GM12878 (cell line): ENCODE measurements around the gene ZNF592. TPM values are rescaled to one million over a fixed set of nuclear protein-coding genes. Genes with fewer than 3 reads are reported as not detected.

ENCODE experiments used
- ATAC-seq: fragments of 200-7000 bp; cut with Tn5 transposase; 3 replicates; pipeline ENCODE4 v1.9.1; 2020; ENCODE audit warnings: mild to moderate bottlenecking, moderate library complexity
- BruUV-seq: library from RNA; stranded (reverse); fragments of 400-500 nt; replicated peaks from 2 replicates; lab custom pipeline; 2021; lab: Mats Ljungman, UMichigan
- CTCF ChIA-PET: fragments of 300-600 bp; sonication (Branson Sonifier 250); formaldehyde crosslinking; extraction: SDS; loops from one replicate; lab custom pipeline; 2021; ENCODE audit warnings: inconsistent platforms; lab: Yijun Ruan, JAX
- POLR2A ChIA-PET: fragments of 350-600 bp; formaldehyde crosslinking; extraction: SDS; loops from one replicate; lab custom pipeline; 2021; ENCODE audit warnings: inconsistent platforms; lab: Charles Lee
- RAD21 ChIA-PET: fragments of 300-600 bp; sonication (Branson Sonifier 250); formaldehyde crosslinking; loops from one replicate; lab custom pipeline; 2023; ENCODE audit warnings: antibody characterized with exemption; ENCODE audit not compliant: unreplicated experiment; lab: Charles Lee
- SMC1A ChIA-PET: fragments of 300-600 bp; sonication (Branson Sonifier 250); formaldehyde crosslinking; loops from one replicate; lab custom pipeline; 2023; ENCODE audit not compliant: unreplicated experiment, uncharacterized antibody; lab: Charles Lee
- DNase-seq: peaks from one replicate; pipeline ENCODE4 v3.0.0-alpha.2; 2011; ENCODE audit warnings: low read depth, low spot score
- FAIRE-seq: peaks from 3 replicates; lab custom pipeline; 2011; peaks lifted over from hg19 to GRCh38; lab: Jason Lieb, UNC
- H2AFZ ChIP-seq: 2 replicates; pipeline ENCODE4 v1.6.0; 2011; ENCODE audit warnings: low read depth, low read length, control low read depth; ENCODE audit not compliant: control insufficient read depth
- H3K27ac ChIP-seq: 2 replicates; pipeline ENCODE4 v1.5.1; 2011; ENCODE audit warnings: control low read depth; ENCODE audit not compliant: control insufficient read depth, insufficient read depth
- H3K27me3 ChIP-seq, 2 experiments: replicated peaks in 1 of 2; 2 replicates each; pipeline versions ENCODE4 v1.6.0 to v1.6.1; 2011; ENCODE audit warnings: low read length in 1 of 2; ENCODE audit not compliant: control insufficient read depth in 2 of 2, insufficient read depth in 2 of 2
- H3K36me3 ChIP-seq, 2 experiments: 2 replicates each; pipeline ENCODE4 v1.5.1; 2011; ENCODE audit warnings: low read length in 1 of 2; ENCODE audit not compliant: control insufficient read depth in 2 of 2, insufficient read depth in 2 of 2
- H3K4me1 ChIP-seq: 2 replicates; pipeline ENCODE4 v1.6.1; 2011; ENCODE audit warnings: mild to moderate bottlenecking, low read length, moderate library complexity, mixed read lengths; ENCODE audit not compliant: control insufficient read depth, insufficient read depth
- H3K4me2 ChIP-seq: 2 replicates; pipeline ENCODE4 v1.6.0; 2011; ENCODE audit warnings: control low read depth; ENCODE audit not compliant: control insufficient read depth, insufficient read depth
- H3K4me3 ChIP-seq: fragments of 200-600 bp; sonication (generic); 2 replicates; pipeline ENCODE4 v1.5.1; 2016
- H3K79me2 ChIP-seq: 2 replicates; pipeline ENCODE4 v1.6.0; 2011; ENCODE audit warnings: low read length; ENCODE audit not compliant: control insufficient read depth, insufficient read depth
- H3K9ac ChIP-seq: 2 replicates; pipeline ENCODE4 v1.8.0; 2011; ENCODE audit warnings: low read length, control low read depth, mixed read lengths; ENCODE audit not compliant: control insufficient read depth, insufficient read depth
- H3K9me3 ChIP-seq: replicated peaks from 3 replicates; pipeline ENCODE4 v1.5.1; 2011; ENCODE audit warnings: mild to moderate bottlenecking, low read length; ENCODE audit not compliant: control insufficient read depth, insufficient read depth
- H4K20me1 ChIP-seq: 2 replicates; pipeline ENCODE4 v1.6.0; 2011; ENCODE audit not compliant: control insufficient read depth, insufficient read depth
- BCL11A ChIP-seq: IDR thresholded peaks from 2 replicates; pipeline ENCODE4 v1.6.1; 2011; ENCODE audit warnings: low read depth, low read length
- CHD4 ChIP-seq: fragments of 200-600 bp; sonication (generic); IDR thresholded peaks from 2 replicates; pipeline ENCODE4 v1.6.1; 2016; ENCODE audit warnings: mild to moderate bottlenecking
- CREM ChIP-seq: IDR thresholded peaks from 2 replicates; pipeline ENCODE4 v1.6.1; 2014; ENCODE audit warnings: antibody characterized with exemption, low read depth
- EGR1 ChIP-seq, 2 experiments: IDR thresholded peaks; 1 replicate in 1 of 2; 2 replicates in 1 of 2; pipeline ENCODE4 v1.6.1; 2011 to 2012; ENCODE audit warnings: low read depth in 2 of 2, low read length in 2 of 2, borderline replicate concordance in 1 of 2, mild to moderate bottlenecking in 1 of 2, moderate library complexity in 1 of 2
- JUND ChIP-seq: IDR thresholded peaks from 2 replicates; pipeline ENCODE4 v1.6.1; 2012; ENCODE audit warnings: low read depth, mild to moderate bottlenecking, low read length, improper control_type of control experiment, moderate library complexity
- MEF2B ChIP-seq: fragments of 450-650 bp; IDR thresholded peaks from 2 replicates; pipeline ENCODE4 v1.6.1; 2018; ENCODE audit warnings: mild to moderate bottlenecking, moderate library complexity; ENCODE audit not compliant: partially characterized antibody, poor library complexity, severe bottlenecking
- MTA2 ChIP-seq: fragments of 450-650 bp; IDR thresholded peaks from 2 replicates; pipeline ENCODE4 v1.6.1; 2016; ENCODE audit warnings: low read depth, mild to moderate bottlenecking, moderate library complexity
- MTA3 ChIP-seq: IDR thresholded peaks from 2 replicates; pipeline ENCODE4 v1.6.1; 2012; ENCODE audit warnings: low read length, inconsistent platforms, borderline replicate concordance
- MYC ChIP-seq: IDR thresholded peaks from 2 replicates; pipeline ENCODE4 v1.6.1; 2011; ENCODE audit warnings: mild to moderate bottlenecking, low read length, moderate library complexity, inconsistent platforms; ENCODE audit not compliant: insufficient read depth, insufficient replicate concordance, insufficient read length, severe bottlenecking
- NFYA ChIP-seq: IDR thresholded peaks from 2 replicates; pipeline ENCODE4 v1.6.1; 2011; ENCODE audit warnings: low read depth, mild to moderate bottlenecking, low read length, improper control_type of control experiment, borderline replicate concordance
- NRF1 ChIP-seq: conservative IDR thresholded peaks from 2 replicates; pipeline ENCODE4 v1.6.1; 2011; ENCODE audit warnings: mild to moderate bottlenecking, low read depth, low read length, improper control_type of control experiment
- PML ChIP-seq: IDR thresholded peaks from 2 replicates; pipeline ENCODE4 v1.6.1; 2012; ENCODE audit warnings: low read length, inconsistent platforms
- RB1 ChIP-seq: fragments of 450-650 bp; formaldehyde crosslinking; IDR thresholded peaks from 2 replicates; pipeline ENCODE4 v1.6.1; 2017; ENCODE audit warnings: mild to moderate bottlenecking, borderline replicate concordance
- RFX5 ChIP-seq: IDR thresholded peaks from 2 replicates; pipeline ENCODE4 v1.6.1; 2011; ENCODE audit warnings: low read depth, low read length, improper control_type of control experiment
- SIX5 ChIP-seq: IDR thresholded peaks from 2 replicates; pipeline ENCODE4 v1.6.1; 2011; ENCODE audit warnings: mild to moderate bottlenecking, low read depth, low read length, moderate library complexity; ENCODE audit not compliant: severe bottlenecking
- SKIL ChIP-seq: fragments of 450-650 bp; IDR thresholded peaks from 2 replicates; pipeline ENCODE4 v1.6.1; 2017; ENCODE audit warnings: mild to moderate bottlenecking, low read depth, inconsistent platforms; ENCODE audit not compliant: poor library complexity, severe bottlenecking
- TCF3 ChIP-seq: IDR thresholded peaks from 2 replicates; pipeline ENCODE4 v1.6.1; 2012; ENCODE audit warnings: low read depth, mild to moderate bottlenecking, low read length, borderline replicate concordance; ENCODE audit not compliant: insufficient read depth
- ZNF217 ChIP-seq: fragments of 450-650 bp; IDR thresholded peaks from 2 replicates; pipeline ENCODE4 v1.6.1; 2017; ENCODE audit warnings: antibody characterized with exemption, mild to moderate bottlenecking
- WGBS: methylation state at CpG from one replicate; pipeline ENCODE4 v1.1.6; 2016; ENCODE audit warnings: low lambda C conversion rate; ENCODE audit not compliant: insufficient replicate concordance, insufficient coverage; ENCODE audit errors: missing lambda C conversion rate; 5-methylcytosine and 5-hydroxymethylcytosine counted together
- in situ Hi-C: fragments of 300-500 bp; cut with MboI; formaldehyde crosslinking; loops from 9 replicates; pipeline ENCODE4 v1.14.3; 2018; ENCODE audit warnings: mixed read lengths
- intact Hi-C: fragments of 100-400 bp; cut with micrococcal nuclease; formaldehyde crosslinking; loops from one replicate; pipeline ENCODE4 v1.14.2; 2022; ENCODE audit not compliant: unreplicated experiment
- polyA plus RNA-seq, 11 experiments: library from polyadenylated mRNA; depleted of rRNA in 4 of 11; unstranded in 6 of 11; stranded (reverse) in 5 of 11; fragments of >200 nt; fragmentation: Nextera tagmentation in 4 of 11; fragmentation: Illumina TruSeq in 1 of 11; extraction: Ambion mirVana in 4 of 11; extraction: Trizol in 1 of 11; gene quantifications; 1 replicate in 1 of 11; 2 replicates in 10 of 11; pipeline versions ENCODE4 v1.2.1 to v1.2.3, GENCODE V29; 2011 to 2016; ENCODE audit warnings: inconsistent platforms in 2 of 11, missing spikeins in 2 of 11, low read depth in 1 of 11
- total RNA-seq, 4 experiments: library from RNA; depleted of rRNA in 3 of 4; stranded (reverse); fragments of >200 nt in 3 of 4; fragmentation: Illumina TruSeq in 1 of 4; extraction: Trizol in 1 of 4; gene quantifications; 2 replicates each; pipeline versions ENCODE4 v1.2.1 to v1.2.3, GENCODE V29; 2013 to 2021
- TF ChIP-seq, protein P1 (sequence below): fragments of 450-650 bp; conservative IDR thresholded peaks from 2 replicates; pipeline ENCODE4 v1.6.1; 2017; ENCODE audit warnings: mild to moderate bottlenecking, moderate library complexity
- TF ChIP-seq, protein P2 (sequence below): IDR thresholded peaks from 2 replicates; pipeline ENCODE4 v1.6.1; 2012; ENCODE audit warnings: low read length, inconsistent platforms

Gene ZNF592
- total and polyA plus RNA-seq, 10 of the 15 experiments (the other 5 are each of a cell fraction or from before 2014, with no cell fraction given), result 0.95 to 23.7 (median 8.6) TPM

DNA sequence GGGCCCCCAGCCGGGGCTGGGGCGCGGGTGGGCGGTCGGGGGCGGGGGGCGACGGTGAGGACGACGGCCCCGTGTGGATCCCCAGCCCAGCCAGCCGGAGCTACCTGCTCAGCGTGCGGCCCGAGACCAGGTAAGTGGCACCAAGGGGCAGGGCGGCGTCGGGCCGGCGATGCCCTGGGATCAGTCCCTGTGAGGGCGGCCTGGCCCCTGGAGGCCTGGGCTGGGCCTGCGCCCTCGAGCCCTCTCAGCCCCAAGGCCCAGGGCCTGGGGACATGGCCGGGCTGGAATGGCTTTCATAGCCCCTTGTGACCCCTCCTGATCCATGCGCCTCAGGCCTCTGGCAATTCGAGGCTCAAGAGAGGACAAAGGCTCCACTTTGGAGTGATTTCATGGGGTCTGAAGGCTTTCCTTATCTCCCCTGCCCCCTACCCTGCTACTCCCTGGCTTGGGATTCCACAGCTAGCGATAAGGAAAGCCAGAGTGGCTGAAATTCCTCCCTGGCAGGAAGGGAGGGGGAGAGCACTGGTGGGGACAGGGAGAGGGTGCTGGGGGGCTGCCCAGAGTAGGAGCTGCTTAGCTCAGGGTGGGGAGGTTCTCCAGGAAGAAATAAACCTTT lies 69.2 kb downstream of the ZNF592 start:
- no peaks in the 10 kb centered on the region for H4K20me1 ChIP-seq
- in situ Hi-C loops (no loop called here), intact Hi-C loops (no loop called here)
- ChIA-PET POLR2A (no interaction called here), RAD21 (no interaction called here), CTCF (interaction anchor here (1.1 kb wide), 1 partner anchor 218 kb away, joined by 3 read pairs; no protein-coding TSS in a partner anchor), SMC1A (interaction anchor here (0.6 to 1.0 kb wide), 2 partner anchors 58 to 219 kb away, joined by 3 to 4 read pairs; no protein-coding TSS in a partner anchor)
- H3K4me2 ChIP-seq, result no peak overlapping the region
- no peaks in the 10 kb centered on the region for H3K36me3 ChIP-seq
- H2AFZ ChIP-seq, result no peak overlapping the region
- BruUV-seq, result no TSS peak
- DNase-seq (no peak), ATAC-seq (no peak), FAIRE-seq (no peak)
- no peaks in the 10 kb centered on the region for H3K9me3 ChIP-seq
- no peak overlapping the region for H3K9ac ChIP-seq
- H3K4me3 ChIP-seq, result no peak overlapping the region
- WGBS, result 86% methylated on average over 12 of the region's 27 CpGs
- H3K79me2 ChIP-seq, result no peaks in the 10 kb centered on the region
- H3K27ac ChIP-seq, result no peak overlapping the region
- no peaks in the 10 kb centered on the region; a peak in 1 of 4 replicates for H3K27me3 ChIP-seq
- TF ChIP-seq RB1 (no peak), RFX5 (no peak), PML (no peak), MYC (no peak), BCL11A (no peak), CHD4 (no peak), CREM (no peak), SKIL (no peak), SIX5 (no peak), MTA3 (no peak), NFYA (no peak), TCF3 (no peak), EGR1 (IDR thresholded peaks at IDR 0.05; ENCODE audit: borderline replicate concordance in 1 of 2, low read depth in 2 of 2, low read length in 2 of 2) (no peak), MTA2 (no peak), NRF1 (no peak), MEF2B (no peak), JUND (no peak), ZNF217 (no peak)
- TF ChIP-seq, protein P1, sequence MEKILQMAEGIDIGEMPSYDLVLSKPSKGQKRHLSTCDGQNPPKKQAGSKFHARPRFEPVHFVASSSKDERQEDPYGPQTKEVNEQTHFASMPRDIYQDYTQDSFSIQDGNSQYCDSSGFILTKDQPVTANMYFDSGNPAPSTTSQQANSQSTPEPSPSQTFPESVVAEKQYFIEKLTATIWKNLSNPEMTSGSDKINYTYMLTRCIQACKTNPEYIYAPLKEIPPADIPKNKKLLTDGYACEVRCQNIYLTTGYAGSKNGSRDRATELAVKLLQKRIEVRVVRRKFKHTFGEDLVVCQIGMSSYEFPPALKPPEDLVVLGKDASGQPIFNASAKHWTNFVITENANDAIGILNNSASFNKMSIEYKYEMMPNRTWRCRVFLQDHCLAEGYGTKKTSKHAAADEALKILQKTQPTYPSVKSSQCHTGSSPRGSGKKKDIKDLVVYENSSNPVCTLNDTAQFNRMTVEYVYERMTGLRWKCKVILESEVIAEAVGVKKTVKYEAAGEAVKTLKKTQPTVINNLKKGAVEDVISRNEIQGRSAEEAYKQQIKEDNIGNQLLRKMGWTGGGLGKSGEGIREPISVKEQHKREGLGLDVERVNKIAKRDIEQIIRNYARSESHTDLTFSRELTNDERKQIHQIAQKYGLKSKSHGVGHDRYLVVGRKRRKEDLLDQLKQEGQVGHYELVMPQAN, result no peak
- TF ChIP-seq, protein P2, sequence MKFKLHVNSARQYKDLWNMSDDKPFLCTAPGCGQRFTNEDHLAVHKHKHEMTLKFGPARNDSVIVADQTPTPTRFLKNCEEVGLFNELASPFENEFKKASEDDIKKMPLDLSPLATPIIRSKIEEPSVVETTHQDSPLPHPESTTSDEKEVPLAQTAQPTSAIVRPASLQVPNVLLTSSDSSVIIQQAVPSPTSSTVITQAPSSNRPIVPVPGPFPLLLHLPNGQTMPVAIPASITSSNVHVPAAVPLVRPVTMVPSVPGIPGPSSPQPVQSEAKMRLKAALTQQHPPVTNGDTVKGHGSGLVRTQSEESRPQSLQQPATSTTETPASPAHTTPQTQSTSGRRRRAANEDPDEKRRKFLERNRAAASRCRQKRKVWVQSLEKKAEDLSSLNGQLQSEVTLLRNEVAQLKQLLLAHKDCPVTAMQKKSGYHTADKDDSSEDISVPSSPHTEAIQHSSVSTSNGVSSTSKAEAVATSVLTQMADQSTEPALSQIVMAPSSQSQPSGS, result no peak
- H3K4me1 ChIP-seq, result no peaks in the 10 kb centered on the region
